ENCODE measurements around the gene TCF7L2.

Gene TCF7L2

GRCh38 chr10:113175756-113176651, 226.0 kb downstream of the TCF7L2 start:
- Histone ChIP-seq H3K4me1 (ENCODE audit: insufficient read depth, low read length, severe bottlenecking) (no peaks in the 10 kb centered on the region), H4K20me1 (ENCODE audit: insufficient read depth, low read length) (no peaks in the 10 kb centered on the region), H3K27ac (ENCODE audit: low read depth, low read length, poor library complexity, severe bottlenecking) (no peak overlapping the region), H3K4me3 (ENCODE audit: low read depth, low read length, poor library complexity, severe bottlenecking) (no peak overlapping the region), H3K9me2 (ENCODE audit: low read depth, low read length) (no peaks in the 10 kb centered on the region), H3K9ac (ENCODE audit: low read length) (no peak overlapping the region), H2AFZ (ENCODE audit: low read length) (no peak overlapping the region), H3K79me2 (ENCODE audit: insufficient read depth, low read length) (no peaks in the 10 kb centered on the region), H3F3A (ENCODE audit: insufficient read depth, low read length) (no peaks in the 10 kb centered on the region), H3K36me3 (ENCODE audit: insufficient read depth, low read length) (no peaks in the 10 kb centered on the region), H3K9me3 (ENCODE audit: low read length) (no peaks in the 10 kb centered on the region), H3K4me2 (ENCODE audit: low read length) (no peak overlapping the region), H3K27me3 (ENCODE audit: insufficient read depth, low read length) (no peaks in the 10 kb centered on the region)
- TF ChIP-seq EZH2 (IDR thresholded peaks at IDR 0.05; ENCODE audit: borderline replicate concordance, low read length), result no peak
- TF ChIP-seq, protein P1, sequence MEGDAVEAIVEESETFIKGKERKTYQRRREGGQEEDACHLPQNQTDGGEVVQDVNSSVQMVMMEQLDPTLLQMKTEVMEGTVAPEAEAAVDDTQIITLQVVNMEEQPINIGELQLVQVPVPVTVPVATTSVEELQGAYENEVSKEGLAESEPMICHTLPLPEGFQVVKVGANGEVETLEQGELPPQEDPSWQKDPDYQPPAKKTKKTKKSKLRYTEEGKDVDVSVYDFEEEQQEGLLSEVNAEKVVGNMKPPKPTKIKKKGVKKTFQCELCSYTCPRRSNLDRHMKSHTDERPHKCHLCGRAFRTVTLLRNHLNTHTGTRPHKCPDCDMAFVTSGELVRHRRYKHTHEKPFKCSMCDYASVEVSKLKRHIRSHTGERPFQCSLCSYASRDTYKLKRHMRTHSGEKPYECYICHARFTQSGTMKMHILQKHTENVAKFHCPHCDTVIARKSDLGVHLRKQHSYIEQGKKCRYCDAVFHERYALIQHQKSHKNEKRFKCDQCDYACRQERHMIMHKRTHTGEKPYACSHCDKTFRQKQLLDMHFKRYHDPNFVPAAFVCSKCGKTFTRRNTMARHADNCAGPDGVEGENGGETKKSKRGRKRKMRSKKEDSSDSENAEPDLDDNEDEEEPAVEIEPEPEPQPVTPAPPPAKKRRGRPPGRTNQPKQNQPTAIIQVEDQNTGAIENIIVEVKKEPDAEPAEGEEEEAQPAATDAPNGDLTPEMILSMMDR (IDR thresholded peaks at IDR 0.05; ENCODE audit: low read length), result no peak

GRCh38 chr10:113176652-113177155, 226.7 kb downstream of the TCF7L2 start:
- H3K9me3 ChIP-seq (ENCODE audit: low read length), result no peaks in the 10 kb centered on the region
- H3K9me2 ChIP-seq (ENCODE audit: low read depth, low read length), result no peaks in the 10 kb centered on the region
- H3K27me3 ChIP-seq (ENCODE audit: insufficient read depth, low read length), result no peaks in the 10 kb centered on the region
- H3K4me3 ChIP-seq (ENCODE audit: low read depth, low read length, poor library complexity, severe bottlenecking), result no peak overlapping the region
- H3F3A ChIP-seq (ENCODE audit: insufficient read depth, low read length), result no peaks in the 10 kb centered on the region
- TF ChIP-seq, protein P1 (IDR thresholded peaks at IDR 0.05; ENCODE audit: low read length), result no peak
- no peak for TF ChIP-seq EZH2 (IDR thresholded peaks at IDR 0.05; ENCODE audit: borderline replicate concordance, low read length)
- H3K36me3 ChIP-seq (ENCODE audit: insufficient read depth, low read length), result no peaks in the 10 kb centered on the region
- no peak overlapping the region for H3K4me2 ChIP-seq (ENCODE audit: low read length)
- no peak overlapping the region for H3K9ac ChIP-seq (ENCODE audit: low read length)
- H3K27ac ChIP-seq (ENCODE audit: low read depth, low read length, poor library complexity, severe bottlenecking), result no peak overlapping the region
- no peaks in the 10 kb centered on the region for H3K79me2 ChIP-seq (ENCODE audit: insufficient read depth, low read length)
- H2AFZ ChIP-seq (ENCODE audit: low read length), result no peak overlapping the region
- H3K4me1 ChIP-seq (ENCODE audit: insufficient read depth, low read length, severe bottlenecking), result no peaks in the 10 kb centered on the region
- H4K20me1 ChIP-seq (ENCODE audit: insufficient read depth, low read length), result no peaks in the 10 kb centered on the region

DNA sequence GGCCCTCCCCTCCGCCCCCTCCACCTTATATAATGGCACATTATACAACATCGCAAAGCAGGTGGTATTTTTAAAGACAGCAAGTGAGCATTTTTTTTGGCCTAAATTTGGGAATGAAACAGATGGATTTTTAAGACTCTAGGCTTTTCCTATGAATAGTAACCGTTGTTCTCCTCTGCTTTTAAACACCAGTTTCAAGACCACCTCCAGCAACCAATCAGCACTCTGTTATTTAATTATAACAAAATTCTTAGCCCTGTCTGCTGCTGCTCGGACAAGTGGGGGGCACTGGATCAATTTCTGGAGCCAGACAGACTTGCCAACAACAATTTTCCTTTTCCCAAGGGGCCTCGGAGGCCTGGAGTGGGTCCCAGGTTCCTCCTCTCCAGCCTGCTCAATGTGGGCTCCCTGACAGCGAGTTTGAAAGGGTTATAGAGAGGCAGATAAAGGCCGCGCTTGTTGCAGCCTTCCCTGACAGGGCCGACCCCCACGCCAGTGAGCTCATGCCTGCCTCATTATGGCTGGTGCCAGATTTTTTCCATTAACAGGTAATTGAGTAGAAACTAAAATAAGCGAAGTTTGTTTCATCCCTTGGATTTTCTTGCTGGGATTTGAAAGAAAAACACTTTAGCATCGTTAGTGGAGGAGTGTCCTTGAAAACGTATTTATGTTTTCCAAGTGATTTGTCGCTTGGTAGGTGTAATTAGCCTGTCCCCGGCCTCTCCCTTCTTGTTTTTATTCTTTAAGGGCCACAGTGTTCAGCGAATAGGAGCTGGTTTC, 227.3 kb downstream of the TCF7L2 start:
- no peaks in the 10 kb centered on the region for H3K4me1 ChIP-seq (ENCODE audit: insufficient read depth, low read length, severe bottlenecking)
- H3K27me3 ChIP-seq (ENCODE audit: insufficient read depth, low read length), result no peaks in the 10 kb centered on the region
- H3K9me2 ChIP-seq (ENCODE audit: low read depth, low read length), result no peaks in the 10 kb centered on the region
- H3K4me3 ChIP-seq (ENCODE audit: low read depth, low read length, poor library complexity, severe bottlenecking), result no peak overlapping the region
- H3K27ac ChIP-seq (ENCODE audit: low read depth, low read length, poor library complexity, severe bottlenecking), result no peak overlapping the region
- H3K36me3 ChIP-seq (ENCODE audit: insufficient read depth, low read length), result no peaks in the 10 kb centered on the region
- H3K4me2 ChIP-seq (ENCODE audit: low read length), result no peak overlapping the region
- H3K9me3 ChIP-seq (ENCODE audit: low read length), result no peaks in the 10 kb centered on the region
- TF ChIP-seq, protein P1 (IDR thresholded peaks at IDR 0.05; ENCODE audit: low read length), result no peak
- TF ChIP-seq EZH2 (IDR thresholded peaks at IDR 0.05; ENCODE audit: borderline replicate concordance, low read length), result no peak
- no peaks in the 10 kb centered on the region for H3K79me2 ChIP-seq (ENCODE audit: insufficient read depth, low read length)
- no peak overlapping the region for H2AFZ ChIP-seq (ENCODE audit: low read length)
- no peak overlapping the region for H3K9ac ChIP-seq (ENCODE audit: low read length)
- H3F3A ChIP-seq (ENCODE audit: insufficient read depth, low read length), result no peaks in the 10 kb centered on the region
- no peaks in the 10 kb centered on the region for H4K20me1 ChIP-seq (ENCODE audit: insufficient read depth, low read length)
